PFSK-1 (cell line): Measurements from ENCODE around the gene CNTNAP5.

ENCODE experiments used
- FOXP2 ChIP-seq: optimal IDR thresholded peaks from 2 replicates; pipeline ENCODE3; 2011; ENCODE audit warnings: borderline replicate concordance, control low read depth, inconsistent platforms; ENCODE audit not compliant: insufficient read depth; ENCODE audit errors: extremely low read length, extremely low read depth
- POLR2AphosphoS5 ChIP-seq: IDR thresholded peaks from 2 replicates; pipeline ENCODE4 v1.6.1; 2012; ENCODE audit warnings: low read depth, mild to moderate bottlenecking, control low read depth, low read length, moderate library complexity
- TAF1 ChIP-seq: IDR thresholded peaks from 2 replicates; pipeline ENCODE4 v1.6.1; 2012; ENCODE audit warnings: low read length, control low read depth, borderline replicate concordance; ENCODE audit not compliant: insufficient read depth

DNA sequence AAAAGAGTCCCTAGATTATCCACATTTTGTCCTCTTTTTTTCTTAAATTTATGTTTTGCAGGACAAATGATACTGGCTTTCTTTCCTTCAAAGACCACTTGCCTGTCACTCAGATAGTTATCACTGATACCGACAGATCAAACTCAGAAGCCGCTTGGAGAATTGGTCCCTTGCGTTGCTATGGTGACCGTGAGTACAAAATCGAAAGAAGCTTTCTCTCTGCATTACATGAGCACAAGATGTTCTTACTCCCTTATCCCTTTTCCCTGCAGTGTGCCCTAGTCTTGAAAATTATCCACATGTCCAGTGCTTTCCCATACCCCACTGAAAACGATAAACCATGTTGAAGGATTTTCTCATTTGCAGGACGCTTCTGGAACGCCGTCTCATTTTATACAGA lies 738.5 kb downstream of the CNTNAP5 start:
- TF ChIP-seq TAF1: no peak
- TF ChIP-seq POLR2AphosphoS5: no peak
- TF ChIP-seq FOXP2: no peak
